DLD1 (cell line): ENCODE data around the gene PPP3R1.

Experiments used
- in situ Hi-C: cut with HindIII; loops from 2 replicates; pipeline ENCODE4 v1.10.0; 2017; ENCODE audit warnings: low sequenced_read_pairs

Gene PPP3R1

GRCh38 chr2:68236103-68236734 is 16.1 kb downstream of the PPP3R1 start:
- in situ Hi-C loops: no loop called here

- in situ Hi-C loops: no loop called here
These were observed 17.2 kb downstream of the PPP3R1 start for GRCh38 chr2:68235090-68235489.

GRCh38 chr2:68234405-68234804 is 17.9 kb downstream of the PPP3R1 start:
- in situ Hi-C loops: no loop called here

- in situ Hi-C loops: no loop called here
These were observed 21.3 kb downstream of the PPP3R1 start for GRCh38 chr2:68231061-68231372.

GRCh38 chr2:68230241-68231060 is 21.9 kb downstream of the PPP3R1 start:
- in situ Hi-C loops: no loop called here

GRCh38 chr2:68226794-68227193 is 25.5 kb downstream of the PPP3R1 start:
- in situ Hi-C loops: no loop called here

GRCh38 chr2:68225119-68225632 is 27.2 kb downstream of the PPP3R1 start:
- in situ Hi-C loops: no loop called here

- in situ Hi-C loops: no loop called here
These were observed 28.9 kb downstream of the PPP3R1 start for GRCh38 chr2:68223419-68223818.

GRCh38 chr2:68222287-68222686 is 30.0 kb downstream of the PPP3R1 start:
- in situ Hi-C loops: no loop called here

- in situ Hi-C loops: loop anchor here (5.0 kb wide), 1 partner anchor 36 kb away; no protein-coding TSS in a partner anchor
These were observed 33.9 kb downstream of the PPP3R1 start for GRCh38 chr2:68218343-68218901.

- in situ Hi-C loops: loop anchor here (5.0 kb wide), 1 partner anchor 35 kb away; no protein-coding TSS in a partner anchor
These were observed 34.6 kb downstream of the PPP3R1 start for GRCh38 chr2:68217729-68218128.

GRCh38 chr2:68216454-68217310 is 35.6 kb downstream of the PPP3R1 start:
- in situ Hi-C loops: loop anchor here (5.0 kb wide), 1 partner anchor 34 kb away; no protein-coding TSS in a partner anchor

GRCh38 chr2:68214381-68214780 is 38.0 kb downstream of the PPP3R1 start:
- in situ Hi-C loops: no loop called here

GRCh38 chr2:68206793-68207192 is 45.5 kb downstream of the PPP3R1 start:
- in situ Hi-C loops: no loop called here

GRCh38 chr2:68203587-68203986 is 48.7 kb downstream of the PPP3R1 start:
- in situ Hi-C loops: no loop called here

GRCh38 chr2:68200157-68200787 is 52.1 kb downstream of the PPP3R1 start:
- in situ Hi-C loops: no loop called here

GRCh38 chr2:68196120-68196716 is 56.1 kb downstream of the PPP3R1 start:
- in situ Hi-C loops: no loop called here

- in situ Hi-C loops: no loop called here
These were observed 57.2 kb downstream of the PPP3R1 start for GRCh38 chr2:68195096-68195495.

GRCh38 chr2:68193787-68194372 is 58.5 kb downstream of the PPP3R1 start:
- in situ Hi-C loops: no loop called here

- in situ Hi-C loops: no loop called here
These were observed 59.2 kb downstream of the PPP3R1 start for GRCh38 chr2:68193144-68193543.
